HEK293 (cell line): ENCODE results near the gene GEMIN7.
A peak's percentile ranks its signal among the peaks of the same experiment; 100 is the strongest.

Experiments used
- CTCF ChIA-PET: fragments of 350-600 bp; formaldehyde crosslinking; extraction: SDS; loops from one replicate; lab custom pipeline; 2021; ENCODE audit warnings: antibody characterized with exemption; lab: Yijun Ruan, JAX
- POLR2A ChIA-PET: fragments of 300-600 bp; formaldehyde crosslinking; extraction: SDS; loops from one replicate; lab custom pipeline; 2020; ENCODE audit warnings: antibody characterized with exemption, inconsistent platforms; lab: Yijun Ruan, JAX
- H3K27ac ChIP-seq: fragments of 200-500 bp; sonication (Bioruptor generic); 2 replicates; pipeline ENCODE4 v1.5.1; 2014; ENCODE audit warnings: low read depth, low read length, control low read depth, inconsistent platforms; ENCODE audit errors: extremely low read depth
- H3K36me3 ChIP-seq, 2 experiments: fragments of 200-500 bp in 1 of 2; sonication (Bioruptor generic) in 1 of 2; 1 replicate in 1 of 2; 2 replicates in 1 of 2; pipeline ENCODE4 v1.5.1; 2014 to 2017; ENCODE audit warnings: inconsistent platforms in 2 of 2, low read length in 2 of 2; ENCODE audit not compliant: control insufficient read depth in 2 of 2, insufficient read depth in 1 of 2
- H3K4me1 ChIP-seq: fragments of 200-500 bp; sonication (Bioruptor generic); 2 replicates; pipeline ENCODE4 v1.5.1; 2014; ENCODE audit warnings: mild to moderate bottlenecking, low read length, inconsistent platforms; ENCODE audit not compliant: control insufficient read depth, insufficient read depth
- H3K4me3 ChIP-seq: 2 replicates; pipeline ENCODE4 v1.5.1; 2011; ENCODE audit warnings: low read depth, mild to moderate bottlenecking, control low read depth, low read length, moderate library complexity
- H3K9me3 ChIP-seq: fragments of 200-500 bp; sonication (Bioruptor generic); 2 replicates; pipeline ENCODE4 v1.5.1; 2014; ENCODE audit warnings: low read depth, low read length, inconsistent platforms; ENCODE audit not compliant: control insufficient read depth, insufficient read depth
- KLF7 ChIP-seq: fragments of 450-650 bp; formaldehyde crosslinking; IDR thresholded peaks from 2 replicates; pipeline ENCODE4 v1.5.1; 2016; ENCODE audit warnings: missing biosample characterization, missing genetic modification characterization, borderline replicate concordance
- MZF1 ChIP-seq: fragments of 450-650 bp; formaldehyde crosslinking; IDR thresholded peaks from 2 replicates; pipeline ENCODE4 v1.5.1; 2017; ENCODE audit warnings: missing biosample characterization, missing genetic modification characterization, borderline replicate concordance
- ZBTB17 ChIP-seq: fragments of 450-650 bp; formaldehyde crosslinking; IDR thresholded peaks from 2 replicates; pipeline ENCODE4 v1.5.1; 2016; ENCODE audit warnings: missing biosample characterization, missing genetic modification characterization
- ZFHX2 ChIP-seq: fragments of 450-650 bp; formaldehyde crosslinking; conservative IDR thresholded peaks from 2 replicates; pipeline ENCODE4 v1.5.1; 2016; ENCODE audit warnings: missing biosample characterization, missing genetic modification characterization
- ZNF202 ChIP-seq: fragments of 450-650 bp; formaldehyde crosslinking; IDR thresholded peaks from 2 replicates; pipeline ENCODE4 v1.5.1; 2016; ENCODE audit warnings: missing biosample characterization, missing genetic modification characterization, borderline replicate concordance
- ZNF214 ChIP-seq: fragments of 450-650 bp; formaldehyde crosslinking; IDR thresholded peaks from 2 replicates; pipeline ENCODE4 v1.5.1; 2017; ENCODE audit warnings: missing biosample characterization, mild to moderate bottlenecking, missing genetic modification characterization, borderline replicate concordance
- ZNF391 ChIP-seq: fragments of 450-650 bp; formaldehyde crosslinking; IDR thresholded peaks from 2 replicates; pipeline ENCODE4 v1.5.1; 2016; ENCODE audit warnings: low read depth, missing biosample characterization, missing genetic modification characterization, borderline replicate concordance
- ZNF404 ChIP-seq: fragments of 450-650 bp; formaldehyde crosslinking; IDR thresholded peaks from 2 replicates; pipeline ENCODE4 v1.5.1; 2017; ENCODE audit warnings: missing biosample characterization, missing genetic modification characterization
- ZNF600 ChIP-seq: fragments of 450-650 bp; formaldehyde crosslinking; IDR thresholded peaks from 2 replicates; pipeline ENCODE4 v1.5.1; 2016; ENCODE audit warnings: missing biosample characterization, missing genetic modification characterization
- ZNF610 ChIP-seq: fragments of 450-650 bp; formaldehyde crosslinking; IDR thresholded peaks from 2 replicates; pipeline ENCODE4 v1.5.1; 2016; ENCODE audit warnings: missing biosample characterization, missing genetic modification characterization, borderline replicate concordance
- TF ChIP-seq, protein P1 (sequence below): fragments of 450-650 bp; formaldehyde crosslinking; IDR thresholded peaks from 2 replicates; pipeline ENCODE4 v1.5.1; 2016; ENCODE audit warnings: missing biosample characterization, missing genetic modification characterization
- TF ChIP-seq, protein P2 (sequence below): fragments of 450-650 bp; formaldehyde crosslinking; IDR thresholded peaks from 2 replicates; pipeline ENCODE4 v1.5.1; 2016; ENCODE audit warnings: missing biosample characterization, missing genetic modification characterization, borderline replicate concordance
- TF ChIP-seq, protein P3 (sequence below): fragments of 450-650 bp; formaldehyde crosslinking; IDR thresholded peaks from 2 replicates; pipeline ENCODE4 v1.5.1; 2017; ENCODE audit warnings: missing biosample characterization, missing genetic modification characterization

Gene GEMIN7

DNA sequence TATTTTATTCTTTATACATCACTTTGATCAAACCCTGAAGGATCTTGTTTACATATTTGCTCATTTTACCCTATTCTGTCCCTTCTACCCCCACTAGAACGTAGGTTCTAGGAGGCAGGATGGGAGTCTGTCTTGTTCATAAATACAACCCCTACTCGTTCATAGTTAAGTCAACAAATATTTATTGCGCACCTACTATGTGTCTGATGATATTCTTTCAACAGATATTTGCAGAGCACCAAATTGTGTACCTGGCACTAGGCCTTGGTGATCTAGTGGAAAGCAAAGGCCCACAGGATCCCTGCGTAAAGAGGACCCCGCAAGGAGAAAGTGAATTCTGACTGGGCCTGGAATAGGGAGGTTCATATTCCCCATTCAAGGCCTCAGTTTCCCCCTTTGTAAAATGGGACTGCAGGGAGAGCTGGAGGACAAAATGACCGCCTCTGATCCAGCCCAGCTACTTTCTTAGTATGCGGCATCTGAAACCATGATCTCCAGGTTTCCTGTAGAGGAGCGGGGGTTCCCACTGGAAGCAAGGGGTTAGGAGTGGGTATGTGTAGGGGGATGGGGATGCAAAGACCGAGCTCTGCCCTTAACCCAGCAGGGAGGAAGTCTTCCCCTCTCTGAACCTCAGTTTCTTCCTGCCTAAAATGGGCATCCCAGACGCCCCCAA, 534 bp upstream of the GEMIN7 start:
- H3K4me1 ChIP-seq = peaks cover 18% of the 10 kb centered on the region
- peaks cover 12 to 22% of the 10 kb centered on the region in 2 experiments; a peak in 2 of 3 replicates for H3K36me3 ChIP-seq
- TF ChIP-seq MZF1 (tag by site-specific recombination) = peak; percentile 40; the same call in 1 of the 2 replicates
- TF ChIP-seq, protein P1, sequence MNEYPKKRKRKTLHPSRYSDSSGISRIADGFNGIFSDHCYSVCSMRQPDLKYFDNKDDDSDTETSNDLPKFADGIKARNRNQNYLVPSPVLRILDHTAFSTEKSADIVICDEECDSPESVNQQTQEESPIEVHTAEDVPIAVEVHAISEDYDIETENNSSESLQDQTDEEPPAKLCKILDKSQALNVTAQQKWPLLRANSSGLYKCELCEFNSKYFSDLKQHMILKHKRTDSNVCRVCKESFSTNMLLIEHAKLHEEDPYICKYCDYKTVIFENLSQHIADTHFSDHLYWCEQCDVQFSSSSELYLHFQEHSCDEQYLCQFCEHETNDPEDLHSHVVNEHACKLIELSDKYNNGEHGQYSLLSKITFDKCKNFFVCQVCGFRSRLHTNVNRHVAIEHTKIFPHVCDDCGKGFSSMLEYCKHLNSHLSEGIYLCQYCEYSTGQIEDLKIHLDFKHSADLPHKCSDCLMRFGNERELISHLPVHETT (tag by site-specific recombination) = 0 out of 2 replicates have a peak, but pooled peaks have one; percentile 2
- TF ChIP-seq ZNF391 = 0 out of 2 replicates have a peak, but pooled peaks have one; percentile 13
- TF ChIP-seq, protein P2, sequence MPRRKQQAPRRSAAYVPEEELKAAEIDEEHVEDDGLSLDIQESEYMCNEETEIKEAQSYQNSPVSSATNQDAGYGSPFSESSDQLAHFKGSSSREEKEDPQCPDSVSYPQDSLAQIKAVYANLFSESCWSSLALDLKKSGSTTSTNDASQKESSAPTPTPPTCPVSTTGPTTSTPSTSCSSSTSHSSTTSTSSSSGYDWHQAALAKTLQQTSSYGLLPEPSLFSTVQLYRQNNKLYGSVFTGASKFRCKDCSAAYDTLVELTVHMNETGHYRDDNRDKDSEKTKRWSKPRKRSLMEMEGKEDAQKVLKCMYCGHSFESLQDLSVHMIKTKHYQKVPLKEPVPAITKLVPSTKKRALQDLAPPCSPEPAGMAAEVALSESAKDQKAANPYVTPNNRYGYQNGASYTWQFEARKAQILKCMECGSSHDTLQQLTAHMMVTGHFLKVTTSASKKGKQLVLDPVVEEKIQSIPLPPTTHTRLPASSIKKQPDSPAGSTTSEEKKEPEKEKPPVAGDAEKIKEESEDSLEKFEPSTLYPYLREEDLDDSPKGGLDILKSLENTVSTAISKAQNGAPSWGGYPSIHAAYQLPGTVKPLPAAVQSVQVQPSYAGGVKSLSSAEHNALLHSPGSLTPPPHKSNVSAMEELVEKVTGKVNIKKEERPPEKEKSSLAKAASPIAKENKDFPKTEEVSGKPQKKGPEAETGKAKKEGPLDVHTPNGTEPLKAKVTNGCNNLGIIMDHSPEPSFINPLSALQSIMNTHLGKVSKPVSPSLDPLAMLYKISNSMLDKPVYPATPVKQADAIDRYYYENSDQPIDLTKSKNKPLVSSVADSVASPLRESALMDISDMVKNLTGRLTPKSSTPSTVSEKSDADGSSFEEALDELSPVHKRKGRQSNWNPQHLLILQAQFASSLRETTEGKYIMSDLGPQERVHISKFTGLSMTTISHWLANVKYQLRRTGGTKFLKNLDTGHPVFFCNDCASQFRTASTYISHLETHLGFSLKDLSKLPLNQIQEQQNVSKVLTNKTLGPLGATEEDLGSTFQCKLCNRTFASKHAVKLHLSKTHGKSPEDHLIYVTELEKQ (tag by site-specific recombination) = no peak
- peak; percentile 73; the same call in 1 of the 2 replicates for TF ChIP-seq ZNF600 (tag by site-specific recombination)
- TF ChIP-seq KLF7 = no peak
- TF ChIP-seq ZNF404 (tag by site-specific recombination) = no peak
- ChIA-PET CTCF (interaction anchor here (0.6 to 2.9 kb wide), 3 partner anchors 12 to 167 kb away, joined by 3 to 13 read pairs (median 3); partner anchors contain the start of gene EXOC3L2), POLR2A (interaction anchor here (0.6 to 3.5 kb wide), 7 partner anchors 11 to 207 kb away, joined by 3 to 45 read pairs (median 7); partner anchors contain the start of genes BLOC1S3, CLASRP, PPP1R37 and TRAPPC6A)
- H3K9me3 ChIP-seq = no peaks in the 10 kb centered on the region
- peak overlapping the region; percentile 75 for H3K4me3 ChIP-seq
- peak overlapping the region; percentile 62; the same call in 1 of the 2 replicates for H3K27ac ChIP-seq

DNA sequence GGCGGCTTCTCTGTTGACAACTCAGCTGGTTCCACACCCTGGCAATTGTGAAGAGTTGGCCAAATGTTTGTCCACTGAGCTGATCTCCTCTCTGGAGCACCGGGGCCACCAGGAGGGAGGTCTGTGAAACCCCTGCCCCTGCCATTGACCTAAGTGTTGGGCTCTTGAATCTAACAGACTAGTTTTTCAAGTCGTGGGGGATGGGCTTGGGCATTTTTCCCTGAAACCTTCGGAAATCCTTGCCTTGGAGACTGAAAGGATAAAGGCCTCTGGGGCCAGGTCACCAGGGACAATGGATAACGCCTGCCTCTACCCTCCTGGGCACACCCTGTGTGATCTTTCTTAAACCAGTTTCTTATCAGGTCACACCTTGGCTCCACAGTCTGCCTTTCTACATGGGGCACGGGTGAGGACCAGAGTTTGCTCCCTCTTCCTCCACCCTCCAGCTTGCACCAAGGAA, 881 bp downstream of the GEMIN7 start:
- H3K4me3 ChIP-seq = peak overlapping the region; percentile 75
- H3K36me3 ChIP-seq = peaks cover 13 to 29% of the 10 kb centered on the region in 2 experiments; a peak in 2 of 3 replicates
- CTCF ChIA-PET = interaction anchor here (0.6 to 2.9 kb wide), 6 partner anchors 11 to 358 kb away, joined by 3 to 13 read pairs (median 4); no protein-coding TSS in a partner anchor
- no peaks in the 10 kb centered on the region for H3K9me3 ChIP-seq
- 0 out of 2 replicates have a peak, but pooled peaks have one; percentile 8 for TF ChIP-seq ZBTB17 (tag by site-specific recombination)
- TF ChIP-seq ZNF610 (tag by site-specific recombination) = no peak
- no peak for TF ChIP-seq ZNF214 (tag by site-specific recombination)
- TF ChIP-seq ZNF202 (tag by site-specific recombination) = no peak
- TF ChIP-seq, all 188 proteins: peak for 1
- peaks cover 18% of the 10 kb centered on the region for H3K4me1 ChIP-seq
- POLR2A ChIA-PET = interaction anchor here (0.6 to 3.5 kb wide), 5 partner anchors 10 to 98 kb away, joined by 4 to 45 read pairs (median 7); partner anchors contain the start of genes BLOC1S3, PPP1R37 and TRAPPC6A
- peak overlapping the region; percentile 62; the same call in 1 of the 2 replicates for H3K27ac ChIP-seq

DNA sequence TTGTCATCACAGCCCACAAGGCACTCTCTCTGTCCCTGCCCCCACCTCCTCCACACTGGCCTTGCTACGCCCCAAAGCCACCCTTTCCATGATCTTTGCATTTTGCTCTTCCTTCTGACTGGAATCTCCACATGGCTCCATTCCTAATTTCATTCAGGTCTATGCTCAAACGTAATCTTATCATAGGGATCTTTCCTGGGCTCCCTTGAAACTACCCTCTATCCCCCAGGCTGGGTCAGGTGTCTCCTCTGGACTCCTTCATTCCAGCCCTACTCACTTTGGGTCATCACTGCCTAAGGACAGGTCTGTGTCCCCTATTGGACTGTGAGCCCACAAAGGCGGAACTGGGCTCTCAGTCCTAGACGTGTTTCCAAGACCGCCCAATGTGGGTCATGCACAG, 3.1 kb downstream of the GEMIN7 start:
- TF ChIP-seq, protein P3, sequence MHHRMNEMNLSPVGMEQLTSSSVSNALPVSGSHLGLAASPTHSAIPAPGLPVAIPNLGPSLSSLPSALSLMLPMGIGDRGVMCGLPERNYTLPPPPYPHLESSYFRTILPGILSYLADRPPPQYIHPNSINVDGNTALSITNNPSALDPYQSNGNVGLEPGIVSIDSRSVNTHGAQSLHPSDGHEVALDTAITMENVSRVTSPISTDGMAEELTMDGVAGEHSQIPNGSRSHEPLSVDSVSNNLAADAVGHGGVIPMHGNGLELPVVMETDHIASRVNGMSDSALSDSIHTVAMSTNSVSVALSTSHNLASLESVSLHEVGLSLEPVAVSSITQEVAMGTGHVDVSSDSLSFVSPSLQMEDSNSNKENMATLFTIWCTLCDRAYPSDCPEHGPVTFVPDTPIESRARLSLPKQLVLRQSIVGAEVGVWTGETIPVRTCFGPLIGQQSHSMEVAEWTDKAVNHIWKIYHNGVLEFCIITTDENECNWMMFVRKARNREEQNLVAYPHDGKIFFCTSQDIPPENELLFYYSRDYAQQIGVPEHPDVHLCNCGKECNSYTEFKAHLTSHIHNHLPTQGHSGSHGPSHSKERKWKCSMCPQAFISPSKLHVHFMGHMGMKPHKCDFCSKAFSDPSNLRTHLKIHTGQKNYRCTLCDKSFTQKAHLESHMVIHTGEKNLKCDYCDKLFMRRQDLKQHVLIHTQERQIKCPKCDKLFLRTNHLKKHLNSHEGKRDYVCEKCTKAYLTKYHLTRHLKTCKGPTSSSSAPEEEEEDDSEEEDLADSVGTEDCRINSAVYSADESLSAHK (tag by site-specific recombination) = peak; percentile 92
- no peak for TF ChIP-seq ZFHX2 (tag by site-specific recombination)
- TF ChIP-seq, all 188 proteins: peak for 1
- POLR2A ChIA-PET = interaction anchor here (2.0 kb wide), 1 partner anchor 10 kb away, joined by 16 read pairs; the partner anchor contains the start of gene PPP1R37
- CTCF ChIA-PET = interaction anchor here (0.9 kb wide), 1 partner anchor 23 kb away, joined by 4 read pairs; no protein-coding TSS in a partner anchor

More for the DNA sequence above, 3.1 kb downstream of the GEMIN7 start:
- H3K27ac ChIP-seq = no peak overlapping the region
- H3K9me3 ChIP-seq = no peaks in the 10 kb centered on the region
- H3K4me1 ChIP-seq = peaks cover 7% of the 10 kb centered on the region
- no peak overlapping the region for H3K4me3 ChIP-seq
- H3K36me3 ChIP-seq = peaks cover 29 to 37% of the 10 kb centered on the region in 2 experiments; a peak in 2 of 3 replicates
